ENCODE measurements around the gene LRCH4.
A peak's percentile ranks its signal among the peaks of the same experiment; 100 is the strongest.

LRCH4 gene

GRCh38 chr7:100626530-100627237, 40.8 kb upstream of the LRCH4 start:
- peak overlapping the region; percentile 64 for H3K4me3 ChIP-seq (ENCODE audit: low read depth, low read length)

GRCh38 chr7:100626055-100626454, 40.1 kb upstream of the LRCH4 start:
- H3K4me3 ChIP-seq (ENCODE audit: low read depth, low read length), result no peak overlapping the region
- no peak for DNase-seq (ENCODE audit: low read depth)
- TF ChIP-seq MYC (IDR thresholded peaks at IDR 0.05; ENCODE audit: low read depth, low read length), result no peak
- no peak for TF ChIP-seq CTCF (IDR thresholded peaks at IDR 0.05; ENCODE audit: low read depth, low read length)
- TF ChIP-seq POLR2A (IDR thresholded peaks at IDR 0.05; ENCODE audit: extremely low read depth, insufficient read length), result no peak
- no peak for TF ChIP-seq MAX (IDR thresholded peaks at IDR 0.05; ENCODE audit: low read depth, low read length)

More at GRCh38 chr7:100626530-100627237, 40.8 kb upstream of the LRCH4 start:
- peak; percentile 96 for DNase-seq (ENCODE audit: low read depth)
- TF ChIP-seq POLR2A (IDR thresholded peaks at IDR 0.05; ENCODE audit: extremely low read depth, insufficient read length) (peak; percentile 95), MAX (IDR thresholded peaks at IDR 0.05; ENCODE audit: low read depth, low read length) (peak; percentile 82), MYC (IDR thresholded peaks at IDR 0.05; ENCODE audit: low read depth, low read length) (peak; percentile 93), CTCF (IDR thresholded peaks at IDR 0.05; ENCODE audit: low read depth, low read length) (no peak)

GRCh38 chr7:100623951-100624824, 38.3 kb upstream of the LRCH4 start:
- no peak overlapping the region for H3K4me3 ChIP-seq (ENCODE audit: low read depth, low read length)
- TF ChIP-seq MYC (IDR thresholded peaks at IDR 0.05; ENCODE audit: low read depth, low read length) (no peak), CTCF (IDR thresholded peaks at IDR 0.05; ENCODE audit: low read depth, low read length) (no peak), POLR2A (IDR thresholded peaks at IDR 0.05; ENCODE audit: extremely low read depth, insufficient read length) (no peak), MAX (IDR thresholded peaks at IDR 0.05; ENCODE audit: low read depth, low read length) (no peak)
- no peak for DNase-seq (ENCODE audit: low read depth)

GRCh38 chr7:100621554-100621953, 35.6 kb upstream of the LRCH4 start:
- DNase-seq (ENCODE audit: low read depth), result no peak
- TF ChIP-seq CTCF (IDR thresholded peaks at IDR 0.05; ENCODE audit: low read depth, low read length) (no peak), POLR2A (IDR thresholded peaks at IDR 0.05; ENCODE audit: extremely low read depth, insufficient read length) (no peak), MAX (IDR thresholded peaks at IDR 0.05; ENCODE audit: low read depth, low read length) (no peak), MYC (IDR thresholded peaks at IDR 0.05; ENCODE audit: low read depth, low read length) (no peak)
- H3K4me3 ChIP-seq (ENCODE audit: low read depth, low read length), result no peak overlapping the region

- H3K4me3 ChIP-seq (ENCODE audit: low read depth, low read length), result no peak overlapping the region
- DNase-seq (ENCODE audit: low read depth), result no peak
- TF ChIP-seq MYC (IDR thresholded peaks at IDR 0.05; ENCODE audit: low read depth, low read length) (no peak), MAX (IDR thresholded peaks at IDR 0.05; ENCODE audit: low read depth, low read length) (no peak), CTCF (IDR thresholded peaks at IDR 0.05; ENCODE audit: low read depth, low read length) (no peak), POLR2A (IDR thresholded peaks at IDR 0.05; ENCODE audit: extremely low read depth, insufficient read length) (no peak)
These were observed 34.9 kb upstream of the LRCH4 start for GRCh38 chr7:100620804-100621203.
